ENCODE data around the gene SH3GLB1.
"Not testable (repeated sequence)": the region's sequence is repeated elsewhere in the genome, so short reads cannot be mapped to it uniquely, and the experiment has no call there.

SH3GLB1 gene

DNA sequence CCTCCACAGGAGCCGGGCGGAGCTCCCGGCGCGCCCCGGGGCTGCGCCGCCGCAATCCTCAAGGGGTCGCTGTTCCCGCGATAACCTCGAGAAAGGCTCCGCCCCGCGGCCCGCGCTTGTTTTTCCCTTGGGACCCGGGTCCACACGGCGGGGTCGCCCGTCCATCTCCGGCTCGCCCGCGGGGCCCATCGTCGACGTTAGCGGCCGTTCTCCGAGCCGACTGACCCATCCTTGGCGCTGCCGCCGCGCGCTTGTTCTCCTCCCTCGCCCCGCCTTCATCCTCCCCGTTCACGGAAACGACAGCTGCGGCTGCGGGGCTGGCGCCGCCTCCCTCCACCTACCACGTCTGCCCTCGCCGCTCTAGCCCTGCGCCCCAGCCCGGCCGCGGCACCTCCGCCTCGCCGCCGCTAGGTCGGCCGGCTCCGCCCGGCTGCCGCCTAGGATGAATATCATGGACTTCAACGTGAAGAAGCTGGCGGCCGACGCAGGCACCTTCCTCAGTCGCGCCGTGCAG is at the start of gene SH3GLB1:
Gene SH3GLB1 (plus strand): TSS at position 119 of the 514 bp plus-strand sequence. CDS start 324 bp downstream, at position 443.
- Histone ChIP-seq H3K9ac (ENCODE audit: low read length in 2 of 2) (peak within 1 kb of the TSS; percentile 90 to 97), H3K4me1 (ENCODE audit: control insufficient read depth, insufficient read depth, low read length) (peaks cover 3% of the 10 kb centered on the region), H3K27ac (ENCODE audit: low read length) (peak within 1 kb of the TSS; percentile 90), H3K36me3 (ENCODE audit: control insufficient read depth in 2 of 2, insufficient read depth in 2 of 2, low read length in 2 of 2) (no peaks in the 10 kb centered on the region), H3K9me3 (ENCODE audit: control insufficient read depth in 2 of 2, low read length in 2 of 2) (no peaks in the 10 kb centered on the region), H3K27me3 (ENCODE audit: control insufficient read depth in 1 of 2, insufficient read depth in 2 of 2, low read length in 2 of 2) (no peaks in the 10 kb centered on the region), H3K4me3 (ENCODE audit: low read length in 2 of 2) (peak within 1 kb of the TSS; percentile 85 to 95)

DNA sequence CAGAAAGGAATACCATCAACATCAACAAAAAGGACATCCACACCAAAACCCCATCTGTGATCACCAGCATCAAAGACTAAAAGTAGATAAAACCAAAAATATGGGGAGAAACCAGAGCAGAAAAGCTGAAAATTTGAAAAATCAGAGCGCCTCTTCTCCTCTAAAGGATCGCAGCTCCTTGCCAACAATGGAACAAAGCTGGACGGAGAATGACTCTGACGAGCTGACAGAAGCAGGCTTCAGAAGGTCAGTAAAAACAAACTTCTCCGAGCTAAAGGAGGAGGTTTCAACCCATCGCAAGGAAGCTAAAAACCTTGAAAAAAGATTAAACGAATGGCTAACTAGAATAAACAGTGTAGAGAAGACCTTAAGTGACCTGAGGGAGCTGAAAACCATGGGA is 46.0 kb upstream of the SH3GLB1 start:
- not testable (repeated sequence) for H3K36me3 ChIP-seq (ENCODE audit: control insufficient read depth in 2 of 2, insufficient read depth in 2 of 2, low read length in 2 of 2); H3K27ac ChIP-seq (ENCODE audit: low read length); H3K27me3 ChIP-seq (ENCODE audit: control insufficient read depth in 1 of 2, insufficient read depth in 2 of 2, low read length in 2 of 2); H3K9ac ChIP-seq (ENCODE audit: low read length in 2 of 2); H3K4me3 ChIP-seq (ENCODE audit: low read length in 2 of 2); H3K4me1 ChIP-seq (ENCODE audit: control insufficient read depth, insufficient read depth, low read length); H3K9me3 ChIP-seq (ENCODE audit: control insufficient read depth in 2 of 2, low read length in 2 of 2)

DNA sequence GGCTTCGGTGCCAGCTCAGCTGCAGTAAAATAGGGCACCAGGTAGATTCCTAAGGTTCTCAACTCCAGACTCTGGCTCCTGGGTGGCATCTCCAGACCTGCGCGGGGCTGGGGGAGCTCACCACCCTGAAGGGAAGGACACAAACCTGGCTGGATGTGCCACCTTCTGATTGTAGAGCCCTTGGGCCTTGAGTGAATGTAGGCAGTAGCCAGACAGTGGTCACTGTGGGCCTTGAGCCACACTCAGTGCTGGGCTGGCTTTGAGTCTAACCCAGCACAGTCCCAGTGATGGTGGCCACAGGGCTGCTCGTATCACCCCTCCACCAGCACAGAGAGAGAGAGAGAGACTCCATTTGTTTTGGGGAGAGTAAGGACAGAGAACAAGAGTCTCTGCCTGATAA is 38.0 kb upstream of the SH3GLB1 start:
- no peaks in the 10 kb centered on the region for H3K36me3 ChIP-seq (ENCODE audit: control insufficient read depth in 2 of 2, insufficient read depth in 2 of 2, low read length in 2 of 2)
- no peak overlapping the region for H3K9ac ChIP-seq (ENCODE audit: low read length in 2 of 2)
- H3K27ac ChIP-seq (ENCODE audit: low read length) = no peak overlapping the region
- H3K9me3 ChIP-seq (ENCODE audit: control insufficient read depth in 2 of 2, low read length in 2 of 2) = peaks cover 0 to 3% of the 10 kb centered on the region in 2 donors
- no peak overlapping the region for H3K4me3 ChIP-seq (ENCODE audit: low read length in 2 of 2)
- H3K27me3 ChIP-seq (ENCODE audit: control insufficient read depth in 1 of 2, insufficient read depth in 2 of 2, low read length in 2 of 2) = no peaks in the 10 kb centered on the region
- no peaks in the 10 kb centered on the region for H3K4me1 ChIP-seq (ENCODE audit: control insufficient read depth, insufficient read depth, low read length)

DNA sequence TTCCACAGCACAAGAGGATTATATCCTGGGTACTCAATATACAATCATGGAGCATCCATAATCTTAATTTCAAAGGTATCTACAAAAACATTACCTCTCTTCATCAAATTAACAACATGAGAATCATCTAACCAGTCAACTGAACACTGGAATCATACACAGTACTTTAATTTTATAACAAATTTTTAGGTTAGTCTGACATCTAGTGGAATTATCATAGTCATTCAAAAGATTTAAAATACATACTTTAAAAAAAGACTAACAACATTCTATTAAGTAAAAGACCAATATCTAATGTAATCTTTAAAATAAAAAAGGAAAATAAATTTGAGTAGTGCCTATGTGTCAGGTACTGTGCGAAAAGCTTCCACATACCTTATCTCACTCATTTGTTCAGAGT is 16.8 kb upstream of the SH3GLB1 start:
- Histone ChIP-seq H3K27ac (ENCODE audit: low read length) (no peak overlapping the region), H3K4me1 (ENCODE audit: control insufficient read depth, insufficient read depth, low read length) (no peaks in the 10 kb centered on the region), H3K9me3 (ENCODE audit: control insufficient read depth in 2 of 2, low read length in 2 of 2) (no peaks in the 10 kb centered on the region), H3K36me3 (ENCODE audit: control insufficient read depth in 2 of 2, insufficient read depth in 2 of 2, low read length in 2 of 2) (no peaks in the 10 kb centered on the region), H3K27me3 (ENCODE audit: control insufficient read depth in 1 of 2, insufficient read depth in 2 of 2, low read length in 2 of 2) (no peaks in the 10 kb centered on the region), H3K4me3 (ENCODE audit: low read length in 2 of 2) (no peak overlapping the region), H3K9ac (ENCODE audit: low read length in 2 of 2) (no peak overlapping the region)

DNA sequence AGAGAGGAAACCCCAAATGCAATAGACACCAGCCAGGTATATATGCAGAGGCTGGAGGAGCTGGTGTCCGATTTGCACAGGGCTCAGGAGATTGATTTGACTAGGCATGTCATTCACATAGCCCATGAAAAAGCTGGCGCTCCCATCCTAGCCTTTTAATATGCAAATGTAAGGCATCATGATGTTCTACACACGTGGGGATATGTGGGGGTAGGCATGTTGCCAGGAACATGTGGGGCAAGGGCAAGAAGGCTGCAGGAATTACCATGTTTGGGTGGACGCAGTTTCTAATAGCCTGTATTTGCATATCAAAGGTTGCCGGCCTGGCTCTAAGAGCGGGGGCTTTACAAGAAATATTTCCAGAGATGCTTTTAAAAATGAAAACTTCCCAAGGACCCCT is 11.7 kb upstream of the SH3GLB1 start:
- Histone ChIP-seq H3K9ac (ENCODE audit: low read length in 2 of 2) (no peak overlapping the region), H3K27me3 (ENCODE audit: control insufficient read depth in 1 of 2, insufficient read depth in 2 of 2, low read length in 2 of 2) (no peaks in the 10 kb centered on the region), H3K4me3 (ENCODE audit: low read length in 2 of 2) (no peak overlapping the region), H3K4me1 (ENCODE audit: control insufficient read depth, insufficient read depth, low read length) (no peaks in the 10 kb centered on the region), H3K9me3 (ENCODE audit: control insufficient read depth in 2 of 2, low read length in 2 of 2) (no peaks in the 10 kb centered on the region), H3K36me3 (ENCODE audit: control insufficient read depth in 2 of 2, insufficient read depth in 2 of 2, low read length in 2 of 2) (no peaks in the 10 kb centered on the region), H3K27ac (ENCODE audit: low read length) (no peak overlapping the region)

DNA sequence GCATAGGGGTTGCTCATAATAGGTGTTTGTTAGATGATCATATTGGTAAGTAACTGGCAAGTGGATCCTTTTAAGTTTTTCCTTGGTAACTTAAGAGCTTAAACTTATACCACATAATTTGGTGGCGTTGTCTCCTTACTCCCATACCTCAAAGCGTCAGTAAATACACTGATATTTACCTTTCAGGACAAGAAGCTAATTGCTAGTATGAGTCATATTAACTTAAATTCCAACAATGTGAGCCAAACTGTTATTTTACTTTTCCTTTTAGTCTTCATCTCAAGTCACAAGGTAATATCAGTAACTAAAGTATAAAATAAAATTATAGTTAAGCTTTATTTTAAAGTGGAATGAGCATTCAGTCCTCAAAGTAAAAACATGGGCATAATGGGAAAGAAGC is 9.0 kb upstream of the SH3GLB1 start:
- H3K4me3 ChIP-seq (ENCODE audit: low read length in 2 of 2) = no peak overlapping the region
- H3K36me3 ChIP-seq (ENCODE audit: control insufficient read depth in 2 of 2, insufficient read depth in 2 of 2, low read length in 2 of 2) = no peaks in the 10 kb centered on the region
- no peaks in the 10 kb centered on the region for H3K4me1 ChIP-seq (ENCODE audit: control insufficient read depth, insufficient read depth, low read length)
- no peaks in the 10 kb centered on the region for H3K27me3 ChIP-seq (ENCODE audit: control insufficient read depth in 1 of 2, insufficient read depth in 2 of 2, low read length in 2 of 2)
- no peak overlapping the region for H3K9ac ChIP-seq (ENCODE audit: low read length in 2 of 2)
- no peak overlapping the region for H3K27ac ChIP-seq (ENCODE audit: low read length)
- no peaks in the 10 kb centered on the region for H3K9me3 ChIP-seq (ENCODE audit: control insufficient read depth in 2 of 2, low read length in 2 of 2)

DNA sequence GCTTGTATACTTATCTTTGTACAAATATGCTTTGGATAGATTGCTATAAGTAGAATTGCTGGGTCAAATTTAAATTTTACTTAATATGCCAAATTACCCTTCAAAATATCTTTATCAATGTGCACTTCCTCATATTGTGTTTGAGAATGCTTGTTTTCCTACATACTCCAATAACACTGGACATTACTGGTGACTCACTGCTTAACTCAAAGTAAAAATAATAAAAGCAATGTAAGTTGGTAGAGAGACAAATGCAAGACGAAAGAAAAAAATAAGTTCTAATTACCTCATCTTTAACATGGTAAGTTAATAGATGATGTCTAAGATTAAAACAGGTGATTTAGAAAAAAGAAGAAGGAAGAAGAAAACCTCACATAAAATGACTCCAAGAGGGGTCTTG is 7.9 kb upstream of the SH3GLB1 start:
- H3K4me1 ChIP-seq (ENCODE audit: control insufficient read depth, insufficient read depth, low read length) = no peaks in the 10 kb centered on the region
- H3K27ac ChIP-seq (ENCODE audit: low read length) = no peak overlapping the region
- H3K4me3 ChIP-seq (ENCODE audit: low read length in 2 of 2) = no peak overlapping the region
- H3K36me3 ChIP-seq (ENCODE audit: control insufficient read depth in 2 of 2, insufficient read depth in 2 of 2, low read length in 2 of 2) = no peaks in the 10 kb centered on the region
- H3K9ac ChIP-seq (ENCODE audit: low read length in 2 of 2) = no peak overlapping the region
- H3K9me3 ChIP-seq (ENCODE audit: control insufficient read depth in 2 of 2, low read length in 2 of 2) = no peaks in the 10 kb centered on the region
- no peaks in the 10 kb centered on the region for H3K27me3 ChIP-seq (ENCODE audit: control insufficient read depth in 1 of 2, insufficient read depth in 2 of 2, low read length in 2 of 2)

DNA sequence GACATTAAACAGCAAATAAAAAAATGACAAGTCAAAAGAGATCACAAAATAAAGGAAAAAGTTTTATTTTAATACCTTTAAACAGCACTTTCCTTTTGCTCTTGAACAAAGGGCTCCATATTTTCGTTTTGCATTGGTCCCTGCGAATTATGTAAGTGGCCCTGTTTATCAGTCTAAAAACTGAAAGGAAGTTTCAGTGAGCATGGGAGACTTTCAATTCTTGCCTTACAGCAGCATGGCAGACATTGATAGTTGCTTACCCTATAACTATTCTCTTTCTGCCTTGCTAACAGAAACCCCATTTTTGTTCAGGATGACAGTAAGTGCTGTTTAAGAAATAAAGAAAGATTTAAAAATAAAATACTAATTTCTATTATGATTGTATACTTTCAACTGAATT is 5.2 kb upstream of the SH3GLB1 start:
- no peaks in the 10 kb centered on the region for H3K27me3 ChIP-seq (ENCODE audit: control insufficient read depth in 1 of 2, insufficient read depth in 2 of 2, low read length in 2 of 2)
- no peak overlapping the region for H3K4me3 ChIP-seq (ENCODE audit: low read length in 2 of 2)
- H3K36me3 ChIP-seq (ENCODE audit: control insufficient read depth in 2 of 2, insufficient read depth in 2 of 2, low read length in 2 of 2) = no peaks in the 10 kb centered on the region
- no peak overlapping the region for H3K27ac ChIP-seq (ENCODE audit: low read length)
- H3K4me1 ChIP-seq (ENCODE audit: control insufficient read depth, insufficient read depth, low read length) = no peaks in the 10 kb centered on the region
- no peak overlapping the region for H3K9ac ChIP-seq (ENCODE audit: low read length in 2 of 2)
- no peaks in the 10 kb centered on the region for H3K9me3 ChIP-seq (ENCODE audit: control insufficient read depth in 2 of 2, low read length in 2 of 2)

DNA sequence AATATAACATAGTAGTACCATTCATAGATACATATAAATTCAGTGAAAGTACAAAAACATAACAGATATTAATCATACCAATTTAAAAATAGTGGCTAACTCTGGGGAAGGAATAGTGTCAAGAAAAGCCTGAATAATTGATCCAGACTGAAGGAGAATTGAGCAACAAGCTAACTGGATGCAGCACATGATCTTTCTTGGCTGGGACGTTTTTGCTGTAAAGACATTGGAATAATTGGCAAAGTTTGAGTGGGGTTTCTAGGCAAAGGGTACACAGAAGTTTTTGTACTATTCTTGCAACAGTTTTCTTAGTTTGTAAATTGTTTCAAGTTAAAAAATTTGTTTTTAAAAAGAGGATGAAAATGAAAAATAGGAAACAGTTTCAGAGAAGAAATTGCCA is 2.6 kb upstream of the SH3GLB1 start:
- H3K27ac ChIP-seq (ENCODE audit: low read length) = no peak overlapping the region
- H3K36me3 ChIP-seq (ENCODE audit: control insufficient read depth in 2 of 2, insufficient read depth in 2 of 2, low read length in 2 of 2) = no peaks in the 10 kb centered on the region
- no peak overlapping the region for H3K9ac ChIP-seq (ENCODE audit: low read length in 2 of 2)
- H3K9me3 ChIP-seq (ENCODE audit: control insufficient read depth in 2 of 2, low read length in 2 of 2) = no peaks in the 10 kb centered on the region
- no peaks in the 10 kb centered on the region for H3K4me1 ChIP-seq (ENCODE audit: control insufficient read depth, insufficient read depth, low read length)
- no peaks in the 10 kb centered on the region for H3K27me3 ChIP-seq (ENCODE audit: control insufficient read depth in 1 of 2, insufficient read depth in 2 of 2, low read length in 2 of 2)
- H3K4me3 ChIP-seq (ENCODE audit: low read length in 2 of 2) = no peak overlapping the region

DNA sequence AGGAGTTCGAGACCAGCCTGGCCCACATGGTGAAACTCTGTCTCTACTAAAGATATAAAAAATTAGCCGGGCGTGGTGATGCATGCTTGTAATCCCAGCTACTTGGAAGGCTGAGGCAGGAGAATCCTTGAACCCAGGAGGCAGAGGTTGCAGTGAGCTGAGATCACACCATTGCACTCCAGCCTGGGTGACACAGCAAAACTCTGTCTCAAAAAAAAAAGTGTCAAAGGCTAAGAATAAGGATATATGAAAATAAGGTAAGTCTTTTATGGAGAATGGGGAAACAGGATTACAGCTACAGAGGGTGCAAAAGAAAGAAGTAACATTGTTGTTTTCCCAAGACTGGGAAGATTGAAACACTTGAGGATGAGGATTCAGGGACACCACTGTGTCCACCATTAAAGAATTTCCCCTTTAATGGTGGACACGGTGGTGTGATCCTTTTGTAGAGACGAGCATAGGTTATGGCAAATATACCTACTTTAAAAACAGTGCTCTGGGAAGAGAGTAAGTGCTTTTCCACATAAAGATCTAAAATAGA is 1.4 kb upstream of the SH3GLB1 start:
- H3K4me3 ChIP-seq (ENCODE audit: low read length in 2 of 2); H3K27me3 ChIP-seq (ENCODE audit: control insufficient read depth in 1 of 2, insufficient read depth in 2 of 2, low read length in 2 of 2); H3K9me3 ChIP-seq (ENCODE audit: control insufficient read depth in 2 of 2, low read length in 2 of 2); H3K27ac ChIP-seq (ENCODE audit: low read length); H3K4me1 ChIP-seq (ENCODE audit: control insufficient read depth, insufficient read depth, low read length); H3K36me3 ChIP-seq (ENCODE audit: control insufficient read depth in 2 of 2, insufficient read depth in 2 of 2, low read length in 2 of 2); H3K9ac ChIP-seq (ENCODE audit: low read length in 2 of 2): not testable (repeated sequence)

DNA sequence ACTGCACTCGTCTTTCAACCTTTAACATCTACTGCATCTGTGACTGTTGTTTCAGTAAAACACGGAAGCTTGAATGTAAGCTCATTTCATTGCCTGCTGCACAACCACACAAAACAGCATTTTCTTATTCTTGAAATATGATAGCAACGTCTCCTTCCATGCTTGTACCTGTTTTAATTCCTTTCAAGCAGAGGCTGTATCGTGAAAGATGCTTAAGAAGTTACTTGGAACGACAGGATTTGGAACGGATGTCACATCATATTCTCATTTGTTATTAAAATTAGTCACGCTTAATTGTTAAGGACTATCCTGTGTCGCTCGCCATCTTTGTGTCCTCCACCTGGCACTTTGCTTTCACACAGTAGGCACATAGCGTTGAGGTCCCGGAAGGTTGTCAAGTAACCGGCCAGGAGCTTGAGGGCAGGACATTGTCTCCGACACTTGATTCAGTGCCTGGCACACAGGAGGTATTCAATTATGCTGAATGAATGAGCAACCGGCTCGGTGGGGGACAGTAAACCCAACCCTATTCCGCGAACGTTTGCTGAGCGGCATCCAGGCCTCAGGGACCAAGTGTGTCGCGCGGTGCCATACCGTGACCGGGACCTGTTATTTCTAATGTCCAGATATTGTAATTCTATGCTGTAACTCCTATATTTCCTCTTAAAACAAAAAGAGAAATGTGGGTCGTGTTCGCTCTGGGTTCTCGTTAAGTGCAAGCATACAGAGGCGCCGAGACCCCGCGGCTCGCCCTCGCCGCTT is 499 bp upstream of the SH3GLB1 start:
- H3K27ac ChIP-seq (ENCODE audit: low read length) = peak overlapping the region; percentile 90
- H3K9me3 ChIP-seq (ENCODE audit: control insufficient read depth in 2 of 2, low read length in 2 of 2) = no peaks in the 10 kb centered on the region
- peak overlapping the region; percentile 85 to 95 for H3K4me3 ChIP-seq (ENCODE audit: low read length in 2 of 2)
- peak overlapping the region; percentile 90 to 97 for H3K9ac ChIP-seq (ENCODE audit: low read length in 2 of 2)
- peaks cover 3% of the 10 kb centered on the region for H3K4me1 ChIP-seq (ENCODE audit: control insufficient read depth, insufficient read depth, low read length)
- H3K36me3 ChIP-seq (ENCODE audit: control insufficient read depth in 2 of 2, insufficient read depth in 2 of 2, low read length in 2 of 2) = no peaks in the 10 kb centered on the region
- H3K27me3 ChIP-seq (ENCODE audit: control insufficient read depth in 1 of 2, insufficient read depth in 2 of 2, low read length in 2 of 2) = no peaks in the 10 kb centered on the region
